Embryonic facial prominence (tissue), 1 donor: ENCODE data around the gene LPAR2.
"Not testable (repeated sequence)": the region's sequence is repeated elsewhere in the genome, so short reads cannot be mapped to it uniquely, and the experiment has no call there.

ENCODE experiments used
- DNase-seq: peaks from one replicate; pipeline ENCODE4 v3.0.0-alpha.2; 2016; ENCODE audit errors: extremely low spot score

LPAR2 gene

DNA sequence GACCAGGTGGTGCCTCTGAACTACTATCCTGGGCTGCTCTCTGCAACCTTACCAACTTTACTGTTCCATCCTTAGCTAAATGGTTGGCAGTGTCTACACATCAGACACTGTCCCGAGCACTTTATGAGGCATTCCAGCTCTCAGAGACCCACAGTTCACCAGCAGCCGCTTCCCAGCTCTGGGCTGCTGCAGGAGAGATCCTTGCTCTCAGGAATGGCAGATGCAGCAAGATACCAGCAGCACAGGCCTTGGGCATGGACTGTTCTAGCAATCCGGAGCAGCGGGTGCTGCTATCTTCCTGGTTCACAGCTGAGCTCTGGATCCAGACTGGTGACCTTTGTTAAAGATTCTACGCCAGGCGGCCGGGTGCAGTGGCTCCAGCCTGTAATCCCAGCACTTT lies 3.3 kb upstream of the LPAR2 start:
- no peak for DNase-seq

DNA sequence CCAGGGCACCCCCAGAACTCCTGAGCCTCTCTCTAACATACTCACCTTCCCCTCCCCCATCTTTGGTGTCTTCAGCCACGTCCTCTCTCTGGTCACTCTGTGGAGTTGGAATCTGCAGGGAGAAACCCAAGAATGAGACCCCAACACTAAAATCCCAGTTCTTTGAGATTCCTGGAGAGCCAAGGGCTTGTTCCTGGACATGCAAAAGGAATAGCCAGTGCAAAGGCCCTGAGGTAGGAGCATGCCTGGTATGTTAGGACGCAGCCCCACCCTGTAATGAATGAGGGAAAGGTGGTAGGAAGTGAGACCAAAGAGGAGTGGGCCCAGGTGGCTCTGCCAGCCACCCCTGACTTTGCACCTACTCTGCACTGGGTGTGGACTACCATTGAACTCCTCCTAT lies 2.4 kb upstream of the LPAR2 start:
- DNase-seq: no peak

DNA sequence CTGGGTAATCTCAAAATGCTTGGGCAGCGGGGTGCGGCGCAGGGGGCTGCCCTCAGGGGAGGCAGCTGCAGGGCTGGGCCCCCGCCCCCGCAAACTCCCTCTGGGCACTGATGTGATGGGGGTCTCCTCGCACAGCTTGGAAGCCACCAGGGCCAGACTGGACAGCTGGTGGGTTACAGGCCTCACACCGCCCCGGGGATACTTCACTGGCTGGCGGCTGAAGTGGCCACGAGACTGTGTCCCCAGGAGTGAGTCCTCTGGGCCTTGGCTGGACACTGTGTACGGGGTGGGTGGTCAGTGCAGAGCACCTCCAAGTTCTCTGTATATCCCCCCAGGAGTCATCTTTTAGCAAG lies 2.0 kb upstream of the LPAR2 start:
- DNase-seq: no peak

DNA sequence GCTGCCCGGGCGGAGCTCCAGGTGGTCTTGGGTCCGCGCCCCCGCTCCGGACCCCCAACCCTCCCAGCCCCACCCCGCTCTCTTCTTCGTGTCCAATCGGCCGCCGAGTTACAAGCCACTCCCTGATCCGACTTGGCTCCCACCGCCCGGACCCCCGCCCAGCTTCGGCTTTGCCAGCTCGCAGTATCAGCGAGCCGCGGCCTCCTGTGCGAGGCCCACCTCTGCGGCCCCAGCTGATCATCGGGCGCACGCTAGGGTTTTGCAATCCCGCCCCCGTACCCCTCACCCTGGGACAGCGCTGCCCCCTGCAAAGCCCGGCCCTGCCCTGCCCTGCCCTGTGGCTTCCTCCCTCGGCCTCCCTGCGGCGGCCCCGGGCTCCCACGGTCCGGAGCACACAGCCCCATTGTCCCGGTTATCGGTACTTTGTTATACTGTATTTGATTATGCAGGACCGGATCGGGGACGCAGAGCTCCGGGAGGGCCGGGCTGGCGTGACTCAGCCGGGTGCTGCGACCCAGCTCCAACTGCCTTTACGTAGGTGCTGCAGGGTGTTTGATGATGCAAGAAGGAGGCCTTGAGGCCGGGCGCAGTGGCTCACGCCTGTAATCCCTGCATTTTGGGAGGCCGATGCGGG lies 598 bp upstream of the LPAR2 start:
- no peak for DNase-seq

DNA sequence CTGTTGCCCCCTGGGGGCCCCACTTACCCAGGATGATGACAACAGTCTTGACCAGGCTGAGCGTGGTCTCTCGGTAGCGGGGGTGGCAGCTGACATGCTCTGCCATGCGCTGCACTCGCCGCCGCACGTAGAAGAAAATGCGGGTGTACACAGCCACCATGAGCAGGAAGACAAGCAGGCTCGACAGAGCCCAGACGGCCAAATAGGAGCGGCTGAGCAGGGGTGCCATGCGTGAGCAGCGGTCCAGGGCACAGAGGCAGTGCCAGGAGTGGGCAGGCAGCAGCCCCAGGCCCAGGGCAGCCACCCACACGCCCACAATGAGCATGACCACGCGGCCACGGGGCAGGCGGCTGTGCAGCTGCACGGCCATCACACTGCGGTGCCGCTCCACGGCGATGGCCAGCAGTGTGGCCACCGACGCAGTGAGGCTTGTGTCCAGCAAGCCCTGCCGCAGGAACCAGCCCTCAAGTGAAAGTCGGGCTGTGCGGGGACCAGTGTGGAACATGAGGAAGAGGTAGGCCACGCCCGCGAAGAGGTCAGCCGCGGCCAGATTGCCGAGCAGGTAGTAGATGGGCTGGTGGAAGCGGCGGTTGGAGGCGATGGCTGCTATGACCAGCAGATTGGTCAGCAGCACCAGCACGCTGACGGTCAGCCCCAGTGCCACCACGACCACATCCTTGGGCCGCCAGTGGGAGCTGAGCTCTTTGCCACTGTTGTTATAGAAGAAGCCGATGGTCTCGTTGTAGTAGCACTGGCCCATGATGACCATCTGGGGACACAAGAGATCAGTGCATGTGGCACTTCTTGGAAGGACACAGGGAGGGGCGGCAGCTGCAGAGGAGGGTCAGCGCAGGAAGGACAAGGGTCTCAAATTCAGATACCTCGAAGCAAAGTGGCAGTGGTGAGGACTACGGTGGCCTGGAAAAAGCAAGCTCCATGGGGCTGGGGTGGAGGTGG lies 1.2 kb downstream of the LPAR2 start:
- no peak for DNase-seq

DNA sequence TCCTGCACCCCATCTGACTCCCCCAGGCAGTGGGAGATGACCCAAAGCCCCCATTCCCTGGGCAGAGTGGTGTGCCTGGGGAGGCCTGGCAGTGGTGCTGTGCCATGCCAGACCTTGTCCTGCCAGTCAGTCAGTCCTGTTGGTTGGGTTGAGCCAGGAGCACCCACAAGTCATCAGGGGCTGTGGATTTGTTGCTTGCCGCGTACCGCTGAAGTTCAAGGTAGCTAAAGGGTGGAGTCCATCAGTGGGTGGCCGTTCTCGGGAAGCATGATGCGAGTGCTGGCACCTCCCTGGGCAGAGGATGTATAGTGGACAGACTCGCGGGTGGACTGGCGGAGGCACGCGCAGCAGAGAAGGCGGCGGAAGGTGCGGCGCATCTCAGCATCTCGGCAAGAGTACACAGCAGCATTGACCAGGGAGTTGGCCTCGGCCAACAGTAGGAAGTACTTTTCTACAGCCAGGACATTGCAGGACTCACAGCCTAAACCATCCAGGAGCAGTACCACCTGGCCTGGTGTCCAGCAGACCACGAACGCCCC lies 3.9 kb downstream of the LPAR2 start:
- no peak for DNase-seq

DNA sequence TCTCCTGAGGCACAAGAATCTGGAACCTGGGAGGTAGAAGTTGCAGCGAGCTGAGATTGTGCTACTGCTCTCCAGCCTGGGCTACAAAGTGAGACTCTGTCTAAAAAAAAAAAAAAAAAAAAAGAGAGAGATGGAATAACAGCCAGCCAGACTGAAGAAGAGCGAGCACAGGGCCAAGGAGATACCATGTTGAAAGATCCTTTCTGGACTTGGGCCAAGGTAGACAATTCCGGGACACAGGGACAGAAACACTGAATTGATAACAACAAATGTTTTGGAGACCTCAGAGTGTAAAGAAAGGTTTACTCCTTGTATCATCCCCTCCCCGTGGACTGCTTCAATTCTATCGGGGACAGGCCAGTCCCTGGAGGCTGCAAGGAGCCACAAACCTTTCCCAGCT lies 4.6 kb downstream of the LPAR2 start:
- DNase-seq: no peak

DNA sequence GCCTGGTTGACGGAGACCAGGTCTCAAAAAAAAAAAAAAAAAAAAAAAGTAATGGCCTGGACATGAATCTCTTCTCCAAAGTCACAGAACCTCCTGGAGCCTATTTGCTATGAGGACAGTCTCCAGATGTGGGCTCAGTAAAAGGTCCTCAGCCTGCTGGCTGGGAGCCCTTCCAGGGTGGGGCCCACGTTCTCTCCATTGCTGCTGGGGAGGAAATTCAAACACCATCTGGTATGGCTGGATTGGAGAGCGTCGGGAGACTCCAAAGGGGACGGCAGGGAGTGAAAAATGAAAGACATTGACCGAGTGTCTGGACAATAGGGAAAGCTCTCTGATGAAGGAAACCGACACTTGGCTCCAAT lies 8.2 kb downstream of the LPAR2 start:
- DNase-seq: no peak

DNA sequence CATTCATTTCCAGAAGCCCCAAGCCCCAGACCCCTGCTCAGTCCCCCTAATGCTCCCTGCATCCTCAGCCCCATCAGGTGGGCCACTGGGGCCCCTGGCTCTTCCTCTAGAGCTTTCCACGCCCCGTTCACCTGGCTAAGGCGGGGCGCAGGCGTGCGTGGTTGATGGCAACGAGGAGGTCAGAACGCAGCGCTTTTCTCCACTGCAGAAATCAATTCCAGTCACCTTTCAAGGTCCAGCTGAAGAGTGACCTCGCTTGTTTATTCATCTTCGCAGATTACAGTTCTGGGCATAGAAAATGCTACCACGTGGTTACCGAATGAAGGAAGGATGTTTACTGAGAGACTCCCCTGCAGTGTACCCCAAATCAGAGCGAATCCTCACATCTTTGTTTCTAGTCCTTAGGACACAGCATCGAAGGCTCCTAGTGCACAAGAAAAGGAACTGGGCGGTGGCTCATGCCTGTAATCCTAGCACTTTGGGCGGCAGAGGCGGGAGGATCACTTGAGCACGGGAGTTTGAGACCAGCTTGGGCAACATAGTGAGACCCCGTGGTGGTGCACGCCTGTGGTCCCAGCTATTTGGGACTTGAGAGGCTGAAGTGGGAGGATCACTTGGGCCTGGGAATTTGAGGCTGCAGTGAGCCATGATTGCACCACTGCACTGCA lies 8.7 kb downstream of the LPAR2 start:
- no peak for DNase-seq

DNA sequence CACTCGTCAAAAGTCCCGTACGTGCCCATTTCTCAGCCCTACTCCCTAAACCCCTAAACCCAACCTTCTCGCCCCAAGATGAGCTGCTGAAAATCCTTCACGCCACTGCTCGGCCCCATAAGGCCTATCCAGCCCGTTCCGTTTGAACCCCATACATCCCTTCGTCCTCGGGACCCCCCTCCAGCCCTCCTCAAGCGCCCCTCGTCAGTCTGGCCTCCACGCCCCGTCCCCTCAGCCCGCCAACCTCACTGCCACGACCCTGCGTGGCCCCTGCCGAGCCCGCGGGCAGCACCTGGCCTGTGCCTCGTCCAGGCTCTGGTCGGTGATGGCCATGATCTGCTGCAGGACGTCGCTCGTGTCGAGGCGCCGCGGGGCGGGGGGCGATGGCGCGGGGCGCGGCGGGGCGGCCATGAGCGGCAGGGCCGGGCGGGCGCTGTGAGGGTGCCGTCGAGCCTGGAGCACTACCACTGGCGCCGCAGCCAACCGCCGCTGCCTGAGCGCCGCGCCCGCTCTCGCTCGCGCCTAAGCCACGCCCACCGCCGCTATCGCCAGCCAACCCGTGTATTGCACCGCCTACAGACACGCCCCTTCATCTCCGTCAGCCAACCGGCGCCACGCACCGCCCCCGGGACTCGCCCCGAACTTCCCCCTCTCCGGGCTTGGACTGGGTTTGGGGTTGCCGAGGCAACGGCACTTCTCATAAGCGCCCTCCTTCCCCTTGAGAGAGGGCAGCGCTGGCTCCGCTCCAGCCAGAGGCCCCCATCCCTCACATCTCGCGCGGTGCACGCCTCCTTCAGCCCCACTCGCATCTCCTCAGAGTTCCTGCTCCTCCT lies 9.6 kb downstream of the LPAR2 start, which contains the start of gene PBX4:
Gene PBX4, minus strand, starts transcription at position 469 of the 833 bp plus-strand sequence. Its CDS starts 58 bp downstream, at position 411.
- peak; percentile 96 for DNase-seq

DNA sequence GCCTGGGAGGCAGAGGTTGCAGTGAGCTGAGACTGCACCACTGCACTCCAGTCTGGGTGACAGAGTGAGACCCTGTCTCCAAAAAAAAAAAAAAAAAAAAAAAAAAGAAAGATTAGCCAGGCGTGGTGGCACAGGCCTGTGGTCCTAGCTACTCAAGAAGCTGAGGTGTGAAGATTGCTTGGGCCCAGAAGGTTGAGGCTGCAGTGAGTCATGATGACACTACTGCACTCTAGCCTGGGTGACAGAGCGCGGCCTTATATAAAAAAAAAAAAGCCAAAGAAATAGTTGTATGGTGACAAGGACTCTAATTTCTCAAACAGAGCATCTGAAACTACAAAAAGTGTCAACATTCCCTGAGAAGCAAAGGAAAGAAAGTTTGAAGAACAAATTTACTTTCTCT lies 12.9 kb downstream of the LPAR2 start:
- no peak for DNase-seq

DNA sequence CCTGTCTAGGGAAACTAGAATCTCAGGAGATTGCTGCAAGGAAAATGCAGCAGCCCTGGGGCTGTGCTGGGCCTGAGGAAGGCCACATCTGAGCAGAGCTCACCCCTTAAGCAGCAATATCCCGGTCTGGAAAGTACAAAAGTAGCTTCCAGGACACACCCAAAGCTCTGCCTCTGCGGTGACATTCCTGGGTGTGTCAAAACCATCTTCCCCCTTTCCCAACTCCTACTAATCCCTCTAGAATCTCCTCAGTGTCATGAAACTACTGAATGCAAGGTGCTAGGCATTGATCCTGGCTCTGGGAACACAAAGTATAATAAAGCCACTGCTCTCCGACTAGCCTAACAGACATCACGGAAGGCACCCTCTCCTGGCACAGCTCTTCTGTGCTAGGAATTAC lies 14.5 kb downstream of the LPAR2 start:
- no peak for DNase-seq

DNA sequence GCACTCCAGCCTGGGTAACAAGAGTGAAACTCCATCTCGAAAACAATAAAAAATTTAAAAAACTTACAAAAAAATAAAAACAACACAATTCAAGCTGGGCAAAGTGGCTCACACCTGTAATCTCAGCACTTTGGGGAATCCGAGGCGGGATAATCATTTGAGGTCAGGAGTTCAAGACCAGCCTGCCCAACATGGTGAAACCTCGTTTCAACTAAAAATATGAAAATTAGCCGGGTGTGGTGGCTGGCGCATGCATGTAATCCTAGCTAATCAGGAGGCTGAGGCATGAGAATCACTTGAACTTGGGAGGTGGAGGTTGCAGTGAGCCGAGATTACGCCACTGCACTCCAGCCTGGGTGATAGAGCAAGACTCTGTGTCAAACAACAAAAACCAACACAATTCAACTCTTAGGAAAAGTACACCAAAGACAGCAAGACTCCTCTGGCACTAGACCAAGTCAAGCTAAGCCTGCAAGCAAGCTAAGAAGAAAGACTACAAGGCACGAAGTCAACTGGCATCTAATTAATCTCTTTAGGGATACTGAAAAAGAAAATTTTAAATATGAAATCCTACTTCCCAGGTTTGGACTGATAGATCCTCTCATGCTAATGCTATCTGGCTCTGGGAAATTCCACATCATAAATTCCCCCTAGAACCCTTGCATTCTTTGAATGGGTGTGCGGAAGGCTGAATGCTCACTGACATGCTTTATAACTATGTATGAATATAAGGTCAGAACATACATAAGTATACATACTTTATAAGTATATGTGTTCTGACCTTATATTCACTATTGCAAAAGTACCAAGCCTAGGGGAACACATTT lies 17.4 kb downstream of the LPAR2 start:
- DNase-seq: no peak

DNA sequence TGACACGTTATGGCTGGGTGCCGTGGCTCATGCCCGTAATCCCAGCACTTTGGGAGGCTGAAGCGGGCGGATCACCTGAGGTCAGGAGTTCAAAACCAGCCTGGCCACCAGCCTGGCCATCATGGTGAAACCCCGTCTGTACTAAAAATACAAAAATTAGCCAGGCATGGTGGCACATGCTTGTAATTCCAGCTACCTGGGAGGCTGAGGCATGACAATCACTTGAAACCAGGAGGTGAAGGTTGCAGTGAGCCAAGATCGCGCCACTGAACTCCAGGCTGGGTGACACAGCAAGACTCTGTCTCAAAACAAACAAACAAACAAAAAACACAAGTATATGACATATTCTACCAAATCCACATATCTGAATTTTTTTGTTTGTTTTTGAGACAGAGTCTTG lies 21.3 kb downstream of the LPAR2 start:
- not testable (repeated sequence) for DNase-seq

DNA sequence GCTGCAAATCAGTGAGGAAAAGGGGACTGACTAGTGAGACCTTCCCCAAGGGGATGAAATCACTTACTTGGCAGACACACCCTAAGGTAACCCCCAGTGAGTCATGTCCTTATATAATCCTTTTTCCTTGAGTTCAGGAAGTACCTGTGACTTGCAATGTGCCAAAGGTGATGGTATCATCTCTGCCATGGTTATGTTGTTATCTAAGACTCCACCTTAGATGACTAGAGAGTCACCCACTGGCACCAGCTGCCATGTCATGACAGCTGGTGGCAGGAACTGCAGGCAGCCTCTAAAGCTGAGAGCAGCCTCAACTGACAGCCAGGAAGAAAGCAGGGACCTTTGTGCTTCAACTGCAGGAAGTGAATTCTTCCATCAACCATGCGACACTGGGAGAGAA lies 22.0 kb downstream of the LPAR2 start:
- no peak for DNase-seq

DNA sequence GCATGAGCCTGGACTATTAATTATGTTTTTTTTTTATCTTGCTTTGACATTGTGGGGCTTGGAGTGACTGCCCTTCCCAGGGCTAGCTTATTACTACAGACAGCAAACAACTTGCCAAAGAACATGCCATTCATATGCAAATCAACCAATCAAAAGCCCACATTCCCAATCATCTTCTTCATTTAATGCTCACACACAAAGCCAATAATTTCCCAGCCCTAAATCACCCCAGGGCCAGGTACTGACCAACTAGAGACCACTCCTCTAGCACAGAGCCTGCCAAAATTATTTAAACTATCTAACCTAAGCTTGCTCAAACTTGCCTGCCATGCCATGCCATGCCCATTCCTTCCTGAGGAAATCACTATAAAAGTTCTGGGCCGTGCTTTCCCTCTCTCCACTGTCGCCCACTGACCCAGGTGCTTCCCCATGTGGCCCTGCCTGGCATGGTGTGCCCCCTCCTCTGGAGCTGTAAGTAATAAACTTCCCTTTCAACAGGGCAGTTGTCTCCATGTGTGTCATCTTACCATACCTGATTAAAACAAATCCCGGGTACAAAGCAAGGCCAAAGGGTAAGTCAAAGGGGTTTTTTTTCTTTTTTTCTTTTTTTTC lies 25.2 kb downstream of the LPAR2 start:
- no peak for DNase-seq

DNA sequence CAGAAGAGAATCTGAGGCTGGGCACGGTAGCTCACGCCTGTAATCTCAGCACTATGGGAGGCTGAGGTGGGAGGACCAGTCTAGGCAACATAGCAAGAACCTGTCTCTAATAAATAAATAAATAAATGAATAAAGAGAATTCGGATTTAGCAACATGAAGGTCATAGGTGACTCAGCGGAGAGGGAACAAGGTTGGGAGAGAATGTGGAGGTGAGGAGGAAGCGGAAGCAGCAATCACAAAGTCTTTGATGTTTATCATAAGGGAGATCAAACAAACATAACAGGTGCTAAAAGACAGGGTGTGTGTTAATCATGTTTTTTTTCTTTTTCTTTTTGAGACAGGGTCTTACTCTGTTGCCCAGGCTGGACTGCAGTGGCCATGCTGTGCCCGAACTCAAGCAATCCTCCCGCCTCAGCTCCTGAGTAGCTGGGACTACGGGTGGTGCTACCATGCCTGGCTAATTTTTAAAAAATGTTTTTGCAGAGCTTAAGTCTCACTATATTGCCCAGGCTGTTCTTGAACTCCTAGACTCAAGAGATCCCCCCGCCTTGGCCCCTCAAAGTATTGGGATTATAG lies 25.8 kb downstream of the LPAR2 start:
- DNase-seq: no peak

DNA sequence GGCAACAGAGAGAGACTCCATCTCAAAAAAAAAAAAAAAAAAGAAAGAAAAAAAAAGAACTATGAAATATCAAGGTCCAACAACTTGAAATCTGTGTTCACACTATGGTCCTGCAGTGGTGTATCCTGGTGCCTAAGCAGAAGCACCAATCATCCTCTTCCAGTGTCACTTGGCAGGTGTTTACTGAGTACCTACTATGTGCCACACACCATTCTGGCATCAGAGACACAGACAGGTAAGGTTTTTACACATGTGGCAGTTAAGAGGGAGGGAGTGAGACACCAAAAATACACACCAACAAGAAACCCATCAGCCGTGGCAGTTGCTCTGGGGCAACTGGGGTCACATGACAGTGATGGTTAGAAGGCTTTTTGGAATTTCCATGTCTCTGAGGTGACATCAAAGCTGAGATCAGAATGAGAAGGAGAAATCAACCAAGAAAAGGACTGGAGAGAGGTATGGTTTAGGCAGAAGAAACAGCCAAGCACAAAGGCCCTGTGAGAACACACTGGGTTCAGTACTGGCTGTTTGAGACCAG lies 27.2 kb downstream of the LPAR2 start:
- no peak for DNase-seq

DNA sequence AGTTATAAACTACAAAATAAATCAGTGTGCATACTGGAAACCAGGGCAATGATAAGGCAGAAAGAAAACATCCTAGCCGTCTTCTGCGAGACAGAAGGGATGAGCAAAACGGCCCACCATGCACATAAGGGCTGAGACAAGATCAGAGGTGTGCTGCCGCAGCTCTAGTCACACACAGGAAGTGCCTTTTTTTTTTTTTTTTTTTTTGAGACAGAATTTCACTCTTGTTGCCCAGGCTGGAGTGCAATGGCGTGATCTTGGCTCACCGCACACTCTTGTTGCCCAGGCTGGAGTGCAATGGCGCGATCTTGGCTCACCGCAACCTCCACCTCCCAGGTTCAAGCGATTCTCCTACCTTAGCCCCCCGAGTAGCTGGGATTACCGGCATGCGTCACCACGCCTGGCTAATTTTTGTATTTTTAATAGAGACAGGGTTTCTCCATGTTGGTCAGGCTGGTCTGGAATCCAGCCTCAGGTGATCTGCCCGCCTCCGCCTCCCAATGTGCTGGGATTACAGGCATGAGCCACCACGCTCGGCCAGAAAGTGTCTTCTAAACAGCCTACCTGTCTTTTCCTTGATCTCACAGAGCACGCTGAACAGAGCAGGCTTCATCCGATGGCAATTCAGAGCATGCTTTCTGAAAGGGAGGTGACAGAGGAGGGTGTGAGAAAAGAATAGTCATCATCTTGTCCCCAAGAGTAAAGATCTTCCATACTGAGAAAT lies 29.1 kb downstream of the LPAR2 start:
- DNase-seq: not testable (repeated sequence)
